Sigmoid colon (tissue), 7 donors: ENCODE measurements around the gene BCR. TPM values are rescaled to one million over a fixed set of nuclear protein-coding genes. Genes with fewer than 3 reads are reported as not detected.
A peak's percentile ranks its signal among the peaks of the same experiment; 100 is the strongest.

ENCODE experiments used
- DNase-seq: peaks from one replicate; pipeline ENCODE4 v3.0.0-alpha.2; 2019
- H3K27ac ChIP-seq, 4 donors: fragments of 200-600 bp; sonication (generic); one replicate each; pipeline ENCODE4 v1.5.1; 2016 to 2019; ENCODE audit warnings: mild to moderate bottlenecking in 1 of 4
- H3K27me3 ChIP-seq, 3 donors: fragments of 200-600 bp; sonication (generic); one replicate each; pipeline ENCODE4 v1.5.1; 2019; ENCODE audit warnings: mild to moderate bottlenecking in 1 of 3
- H3K36me3 ChIP-seq, 4 donors: fragments of 200-600 bp; sonication (generic); one replicate each; pipeline ENCODE4 v1.5.1; 2016 to 2019
- H3K4me1 ChIP-seq, 4 donors: fragments of 200-600 bp; sonication (generic); one replicate each; pipeline ENCODE4 v1.5.1; 2017 to 2019
- H3K4me3 ChIP-seq, 4 donors: fragments of 200-600 bp; sonication (generic); one replicate each; pipeline ENCODE4 v1.5.1; 2017 to 2019; ENCODE audit warnings: mild to moderate bottlenecking in 2 of 4, moderate library complexity in 1 of 4
- H3K9me3 ChIP-seq, 4 donors: fragments of 200-600 bp in 3 of 4; sonication (generic) in 3 of 4; one replicate each; pipeline versions ENCODE4 v1.5.1 to v1.6.1; 2013 to 2019
- EP300 ChIP-seq, 4 donors: sonication (generic); formaldehyde crosslinking; IDR thresholded peaks; one replicate each; pipeline ENCODE4 v1.6.1; 2017; ENCODE audit warnings: antibody characterized with exemption in 4 of 4
- POLR2A ChIP-seq, 2 donors: fragments of 450-650 bp; IDR thresholded peaks; one replicate each; pipeline ENCODE4 v1.6.1; 2016; ENCODE audit warnings: antibody characterized with exemption in 2 of 2, mild to moderate bottlenecking in 2 of 2, moderate library complexity in 2 of 2
- POLR2AphosphoS5 ChIP-seq, 4 donors: sonication (generic); formaldehyde crosslinking; IDR thresholded peaks; one replicate each; pipeline ENCODE4 v1.6.1; 2017; ENCODE audit warnings: antibody characterized with exemption in 4 of 4
- WGBS, 2 donors: extraction: QIAGEN DNeasy Blood & Tissue Kit; methylation state at CpG; one replicate each; pipeline ENCODE4 v1.1.7; 2013; 5-methylcytosine and 5-hydroxymethylcytosine counted together
- intact Hi-C: fragments of 100-400 bp; cut with DNase I; formaldehyde crosslinking; loops from one replicate; pipeline ENCODE4 v1.15.1; 2023
- polyA plus RNA-seq, 3 donors: library from polyadenylated mRNA; stranded (reverse); fragments of 200-250 nt; gene quantifications; one replicate each; pipeline ENCODE4 v1.2.3, GENCODE V29; 2013
- total RNA-seq, 4 donors: library from RNA; depleted of rRNA; stranded (reverse); fragments of >200 nt; gene quantifications; one replicate each; pipeline ENCODE4 v1.1.0, GENCODE V29; 2016
- TF ChIP-seq, protein P1 (sequence below), 4 experiments: fragments of 450-650 bp in 3 of 4; fragments of 200-600 bp in 1 of 4; IDR thresholded peaks; one replicate each; pipeline ENCODE4 v1.5.1; 2016 to 2019; ENCODE audit warnings: antibody characterized with exemption in 4 of 4, mild to moderate bottlenecking in 3 of 4, moderate library complexity in 2 of 4
- donor health status: healthy with polysubstance abuse.
- donor health status: Bipolar disorder and iron deficiency.
- donor health status: healthy.

BCR gene
- total and polyA plus RNA-seq, 7 donors = 10.8 to 39.9 (median 17.5) TPM

DNA sequence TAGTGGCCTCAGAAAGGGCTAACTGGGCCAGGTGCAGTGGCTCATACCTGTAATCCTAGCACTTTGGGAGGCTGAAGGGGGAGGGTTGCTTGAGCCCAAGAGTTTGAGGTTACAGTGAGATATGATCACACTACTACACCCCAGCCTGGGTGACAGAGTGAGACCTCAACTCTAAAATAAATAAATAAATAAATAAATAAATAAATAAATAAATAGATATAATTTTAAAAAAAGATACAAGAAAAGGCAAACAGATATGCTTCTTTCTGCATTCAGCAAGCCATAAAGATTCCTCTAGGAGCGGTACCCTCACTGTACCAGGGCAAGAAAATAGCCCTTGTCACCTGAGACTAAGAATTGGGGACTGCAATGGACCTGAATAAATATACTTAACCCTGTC is 37.2 kb upstream of the BCR start:
- TF ChIP-seq POLR2AphosphoS5 (IDR thresholded peaks at IDR 0.05) (no peak), EP300 (IDR thresholded peaks at IDR 0.05) (no peak), POLR2A (IDR thresholded peaks at IDR 0.05) (no peak)
- TF ChIP-seq, protein P1, sequence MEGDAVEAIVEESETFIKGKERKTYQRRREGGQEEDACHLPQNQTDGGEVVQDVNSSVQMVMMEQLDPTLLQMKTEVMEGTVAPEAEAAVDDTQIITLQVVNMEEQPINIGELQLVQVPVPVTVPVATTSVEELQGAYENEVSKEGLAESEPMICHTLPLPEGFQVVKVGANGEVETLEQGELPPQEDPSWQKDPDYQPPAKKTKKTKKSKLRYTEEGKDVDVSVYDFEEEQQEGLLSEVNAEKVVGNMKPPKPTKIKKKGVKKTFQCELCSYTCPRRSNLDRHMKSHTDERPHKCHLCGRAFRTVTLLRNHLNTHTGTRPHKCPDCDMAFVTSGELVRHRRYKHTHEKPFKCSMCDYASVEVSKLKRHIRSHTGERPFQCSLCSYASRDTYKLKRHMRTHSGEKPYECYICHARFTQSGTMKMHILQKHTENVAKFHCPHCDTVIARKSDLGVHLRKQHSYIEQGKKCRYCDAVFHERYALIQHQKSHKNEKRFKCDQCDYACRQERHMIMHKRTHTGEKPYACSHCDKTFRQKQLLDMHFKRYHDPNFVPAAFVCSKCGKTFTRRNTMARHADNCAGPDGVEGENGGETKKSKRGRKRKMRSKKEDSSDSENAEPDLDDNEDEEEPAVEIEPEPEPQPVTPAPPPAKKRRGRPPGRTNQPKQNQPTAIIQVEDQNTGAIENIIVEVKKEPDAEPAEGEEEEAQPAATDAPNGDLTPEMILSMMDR (IDR thresholded peaks at IDR 0.05) = no peak
- no peak overlapping the region for H3K27ac ChIP-seq
- WGBS, 2 donors = 95 to 98% methylated on average over 1 of the region's 1 CpG
- no peak overlapping the region for H3K4me3 ChIP-seq
- no peak for DNase-seq
- H3K36me3 ChIP-seq = no peaks in the 10 kb centered on the region
- H3K4me1 ChIP-seq = peaks cover 0 to 50% (median 34%) of the 10 kb centered on the region in 4 donors
- intact Hi-C loops = no loop called here
- H3K27me3 ChIP-seq = no peaks in the 10 kb centered on the region
- H3K9me3 ChIP-seq = no peaks in the 10 kb centered on the region

DNA sequence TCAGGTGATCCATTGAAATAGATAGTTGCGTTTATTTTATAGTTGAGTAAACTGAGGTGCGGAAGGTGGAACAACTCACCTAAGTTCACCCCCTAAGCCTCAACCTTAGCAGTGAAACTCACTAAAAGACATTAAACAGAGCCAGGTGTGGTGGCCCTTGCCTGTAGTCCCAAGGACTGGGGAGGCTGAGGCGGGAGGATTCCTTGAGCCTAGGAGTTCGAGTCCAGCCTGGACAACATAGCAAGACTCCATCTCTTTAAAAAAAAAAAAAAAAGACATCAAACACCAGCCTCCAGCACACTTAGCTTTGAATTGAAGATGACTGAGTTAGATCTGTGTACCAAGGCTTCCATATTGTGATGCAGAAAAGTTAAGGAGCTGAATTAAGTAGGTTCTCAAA is 35.9 kb upstream of the BCR start:
- Histone ChIP-seq H3K27ac (peak overlapping the region; percentile 70 to 83 (median 73)), H3K36me3 (no peaks in the 10 kb centered on the region), H3K4me1 (peaks cover 0 to 53% (median 34%) of the 10 kb centered on the region in 4 donors), H3K4me3 (peak overlapping the region in 2 of 4 donors; percentile 49 to 56), H3K27me3 (no peaks in the 10 kb centered on the region), H3K9me3 (no peaks in the 10 kb centered on the region)
- intact Hi-C loops = no loop called here
- 83 to 92% methylated on average over 4 of the region's 4 CpGs for WGBS, 2 donors
- no peak for DNase-seq
- TF ChIP-seq EP300 (IDR thresholded peaks at IDR 0.05) (no peak), POLR2AphosphoS5 (IDR thresholded peaks at IDR 0.05) (no peak), POLR2A (IDR thresholded peaks at IDR 0.05) (no peak)
- TF ChIP-seq, protein P1 (IDR thresholded peaks at IDR 0.05) = no peak

DNA sequence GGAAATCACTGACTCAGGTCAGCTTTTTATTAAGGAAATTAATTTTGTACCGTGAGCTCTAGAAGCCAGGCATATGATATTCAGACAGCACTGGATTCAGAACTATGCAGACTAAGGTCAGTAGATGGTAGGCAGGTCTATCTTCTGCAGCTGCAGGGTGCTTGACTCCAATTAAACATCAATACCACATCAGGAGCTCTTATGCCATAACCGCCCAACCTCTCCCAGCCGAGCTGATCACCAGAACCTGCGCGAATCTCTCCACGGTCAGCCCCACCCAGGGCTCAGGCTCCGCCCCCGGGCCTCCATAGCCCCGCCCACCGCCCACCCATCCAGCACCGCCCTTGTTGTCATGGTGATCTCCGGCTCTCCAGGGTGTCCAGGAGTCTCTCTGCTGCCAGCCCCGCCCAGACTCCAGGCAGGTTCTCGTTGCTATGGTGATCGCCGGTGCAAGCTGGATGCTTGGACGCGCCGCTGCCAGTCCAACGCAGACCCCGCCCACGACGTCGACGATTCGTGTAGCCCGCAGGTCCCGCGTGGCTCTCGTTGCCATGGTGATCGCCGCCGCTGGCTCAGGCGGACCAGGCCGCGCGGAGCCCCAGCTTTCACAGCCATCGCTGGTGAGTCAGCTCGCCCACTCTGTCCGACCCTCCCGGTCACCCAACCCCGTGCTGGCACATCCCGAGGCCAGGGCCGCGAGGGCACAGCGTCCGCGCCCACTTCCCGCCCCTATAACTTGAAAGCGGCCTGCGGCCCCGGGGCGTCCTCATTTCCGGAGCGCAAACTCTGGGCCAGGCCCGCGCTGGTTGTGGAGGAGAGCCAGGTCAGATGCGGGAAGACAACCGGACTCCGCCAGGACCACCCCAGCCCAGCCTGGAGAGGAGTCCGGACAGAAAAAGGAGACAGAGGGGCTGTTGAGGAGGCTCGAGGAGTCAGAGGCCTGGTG is 35.1 kb upstream of the BCR start, which contains the start of gene RAB36:
Gene RAB36 (plus strand): TSS at position 546 of the 946 bp plus-strand sequence. CDS start 1,140 bp downstream, outside the sequence.
- WGBS, 2 donors = 8 to 13% methylated on average over 62 of the region's 62 CpGs
- H3K9me3 ChIP-seq = no peaks in the 10 kb centered on the region
- peak within 1 kb of the TSS; percentile 70 to 83 (median 73) for H3K27ac ChIP-seq
- H3K27me3 ChIP-seq = no peaks in the 10 kb centered on the region
- H3K4me1 ChIP-seq = peaks cover 0 to 53% (median 34%) of the 10 kb centered on the region in 4 donors
- intact Hi-C loops = no loop called here
- no peaks in the 10 kb centered on the region for H3K36me3 ChIP-seq
- DNase-seq = peak; percentile 99
- peak within 1 kb of the TSS; percentile 32 to 56 (median 46) for H3K4me3 ChIP-seq
- TF ChIP-seq POLR2A (IDR thresholded peaks at IDR 0.05) (no peak), POLR2AphosphoS5 (IDR thresholded peaks at IDR 0.05) (peak in 3 of 4 donors; percentile 43 to 76 (median 47)), EP300 (IDR thresholded peaks at IDR 0.05) (peak in 1 of 4 donors; percentile 12)
- TF ChIP-seq, protein P1 (IDR thresholded peaks at IDR 0.05) = no peak

DNA sequence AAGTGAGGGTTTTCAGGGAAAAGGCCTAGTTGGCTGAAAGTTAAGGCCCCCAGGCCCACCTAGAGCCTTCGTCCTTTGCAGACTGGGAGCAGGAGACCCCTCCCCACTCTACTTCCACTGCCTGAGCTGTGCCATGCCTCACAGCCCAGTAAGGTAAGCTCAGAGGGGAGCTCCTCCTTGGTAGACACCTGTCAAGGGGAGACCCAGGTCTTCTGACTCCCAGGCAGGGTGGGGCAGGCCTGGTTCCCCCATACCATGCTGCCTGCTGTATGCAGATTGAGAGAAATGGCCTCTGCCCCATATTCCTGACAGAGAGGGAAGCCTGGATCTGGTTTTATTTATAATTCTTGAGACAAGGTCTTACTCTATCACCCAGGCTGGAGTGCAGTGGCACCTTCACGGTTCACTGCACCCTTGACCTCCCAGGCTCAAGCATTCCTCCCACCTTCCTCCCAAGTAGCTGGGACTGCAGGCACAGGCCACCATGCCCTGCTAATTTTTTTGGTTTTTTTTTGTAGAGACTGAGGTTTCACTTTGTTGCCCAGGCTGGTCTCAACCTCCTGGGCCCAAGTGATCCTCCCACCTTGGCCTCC is 34.3 kb upstream of the BCR start:
- Histone ChIP-seq H3K4me1 (peaks cover 0 to 53% (median 34%) of the 10 kb centered on the region in 4 donors), H3K27ac (peak overlapping the region; percentile 70 to 83 (median 73)), H3K4me3 (peak overlapping the region; percentile 32 to 56 (median 46)), H3K27me3 (no peaks in the 10 kb centered on the region), H3K36me3 (peaks cover 0 to 5% (median 0%) of the 10 kb centered on the region in 4 donors), H3K9me3 (no peaks in the 10 kb centered on the region)
- TF ChIP-seq POLR2A (IDR thresholded peaks at IDR 0.05) = no peak
- TF ChIP-seq, protein P1 (IDR thresholded peaks at IDR 0.05) = no peak
- TF ChIP-seq POLR2AphosphoS5 (IDR thresholded peaks at IDR 0.05) = no peak
- no peak for TF ChIP-seq EP300 (IDR thresholded peaks at IDR 0.05)
- no peak for DNase-seq
- 88 to 93% methylated on average over 2 of the region's 2 CpGs for WGBS, 2 donors
- intact Hi-C loops = no loop called here
